ENCODE results near the gene COL23A1.

Gene COL23A1

DNA sequence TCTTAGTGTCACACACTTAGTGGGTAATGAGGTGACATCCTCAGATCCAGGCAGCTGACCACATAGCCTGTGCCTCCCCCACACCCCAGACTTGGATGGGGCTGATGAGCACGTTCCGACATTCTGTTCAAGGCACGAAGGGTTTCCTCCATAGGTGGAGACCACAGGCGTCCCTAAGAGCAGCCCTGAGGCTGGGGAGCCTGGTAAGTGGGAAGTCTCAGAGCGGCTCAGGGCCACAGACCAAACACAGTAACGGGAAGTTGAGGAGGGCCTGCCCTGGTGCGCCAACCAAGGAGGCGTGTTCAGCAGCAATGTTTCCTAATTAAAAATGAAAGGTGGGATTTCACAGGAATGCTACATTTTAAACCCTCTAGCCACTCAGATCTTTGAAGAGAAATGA is 255.3 kb downstream of the COL23A1 start:
- peak; percentile 59 to 73 (median 65) for DNase-seq

GRCh38 chr5:178333821-178334481 is 256.2 kb downstream of the COL23A1 start:
- peak in 1 of 3 donors; percentile 16 for DNase-seq

GRCh38 chr5:178332210-178332641 is 258.0 kb downstream of the COL23A1 start:
- no peak for DNase-seq

GRCh38 chr5:178331491-178331996 is 258.6 kb downstream of the COL23A1 start:
- no peak for DNase-seq

GRCh38 chr5:178330791-178331404 is 259.3 kb downstream of the COL23A1 start:
- peak; percentile 48 to 67 (median 57) for DNase-seq

DNA sequence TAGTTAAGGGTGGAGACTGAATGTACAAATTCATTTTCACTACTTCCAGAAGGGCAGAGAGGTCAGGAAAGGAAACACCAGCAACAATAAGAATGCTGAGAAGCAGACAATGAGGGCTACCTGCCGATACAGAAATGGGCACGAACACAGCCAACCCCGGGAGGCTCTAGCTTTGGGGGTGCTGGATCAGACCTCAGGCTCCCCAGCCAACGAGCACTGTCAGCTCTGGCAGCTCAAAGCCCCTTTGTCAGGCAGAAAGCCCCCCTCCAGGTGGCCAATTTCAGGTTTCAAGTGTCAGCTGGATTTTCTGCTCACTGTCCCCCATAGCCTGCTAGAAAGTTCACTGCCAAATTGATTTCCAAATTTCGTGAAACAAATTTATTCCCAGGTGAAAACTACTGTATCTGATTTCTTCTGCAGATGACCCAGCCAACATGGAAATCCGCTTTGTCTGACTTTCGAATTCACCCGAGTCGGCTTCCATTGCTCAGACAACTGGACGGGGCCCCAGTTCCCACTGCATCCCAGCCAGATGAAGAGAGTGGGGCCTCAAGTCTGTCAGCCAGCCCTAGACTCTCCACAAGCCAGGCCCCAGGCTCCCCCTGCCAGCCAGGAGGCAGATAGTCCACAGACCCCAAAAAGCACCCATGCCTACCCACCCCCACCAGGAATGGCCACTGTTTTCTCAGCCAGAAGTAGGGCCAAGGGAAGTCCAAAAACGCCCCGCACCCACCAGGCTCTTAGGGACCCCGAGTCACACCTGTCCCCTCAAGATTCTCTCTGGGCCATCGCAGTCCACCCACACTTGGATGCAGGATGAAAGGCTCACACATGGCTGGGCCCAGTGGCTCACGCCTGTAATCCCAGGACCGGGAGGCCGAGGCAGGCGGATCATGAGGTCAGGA is 261.1 kb downstream of the COL23A1 start:
- no peak for DNase-seq

DNA sequence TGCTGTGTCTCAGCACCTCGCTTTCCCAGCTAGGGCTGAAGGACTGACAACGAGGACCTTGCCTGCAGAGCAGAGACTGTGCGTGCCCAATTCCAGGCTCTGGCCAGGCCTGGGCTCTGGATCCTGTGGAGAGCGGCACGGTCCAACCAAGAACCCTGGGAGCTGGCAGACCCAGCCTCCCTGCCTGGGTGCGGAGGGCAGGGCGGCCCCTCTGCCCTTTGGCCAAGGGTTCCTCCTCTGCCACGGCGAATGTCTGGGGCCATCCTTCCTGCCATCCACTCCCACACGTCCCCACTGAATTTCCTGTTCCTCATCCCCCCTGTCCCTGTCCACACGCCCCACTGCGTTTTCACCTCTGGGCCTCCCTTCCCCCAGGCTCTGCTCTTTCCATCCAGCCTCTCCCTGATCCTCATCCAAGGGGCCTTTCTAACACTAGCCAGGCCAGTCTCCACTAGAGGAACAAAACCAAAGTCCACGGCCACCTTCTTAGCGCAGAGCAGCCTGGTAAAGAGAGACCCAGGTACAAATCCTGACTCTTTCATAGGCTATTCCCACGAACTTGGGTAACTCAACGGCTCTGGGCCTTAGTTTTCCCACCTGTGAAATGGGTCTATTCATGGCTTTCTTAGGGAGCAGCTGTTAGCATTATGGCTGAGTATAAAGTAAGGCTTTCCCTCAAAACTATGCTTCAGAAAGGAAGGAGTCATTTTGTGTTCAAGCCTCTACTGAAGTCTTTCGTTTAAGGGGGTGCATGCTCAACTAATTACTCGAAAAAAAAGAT is 262.1 kb downstream of the COL23A1 start:
- DNase-seq, result peak; percentile 29 to 49 (median 32)

- no peak for DNase-seq
Observed at GRCh38 chr5:178327446-178327845, 262.7 kb downstream of the COL23A1 start.

GRCh38 chr5:178326374-178326715 is 263.8 kb downstream of the COL23A1 start:
- no peak for DNase-seq

DNA sequence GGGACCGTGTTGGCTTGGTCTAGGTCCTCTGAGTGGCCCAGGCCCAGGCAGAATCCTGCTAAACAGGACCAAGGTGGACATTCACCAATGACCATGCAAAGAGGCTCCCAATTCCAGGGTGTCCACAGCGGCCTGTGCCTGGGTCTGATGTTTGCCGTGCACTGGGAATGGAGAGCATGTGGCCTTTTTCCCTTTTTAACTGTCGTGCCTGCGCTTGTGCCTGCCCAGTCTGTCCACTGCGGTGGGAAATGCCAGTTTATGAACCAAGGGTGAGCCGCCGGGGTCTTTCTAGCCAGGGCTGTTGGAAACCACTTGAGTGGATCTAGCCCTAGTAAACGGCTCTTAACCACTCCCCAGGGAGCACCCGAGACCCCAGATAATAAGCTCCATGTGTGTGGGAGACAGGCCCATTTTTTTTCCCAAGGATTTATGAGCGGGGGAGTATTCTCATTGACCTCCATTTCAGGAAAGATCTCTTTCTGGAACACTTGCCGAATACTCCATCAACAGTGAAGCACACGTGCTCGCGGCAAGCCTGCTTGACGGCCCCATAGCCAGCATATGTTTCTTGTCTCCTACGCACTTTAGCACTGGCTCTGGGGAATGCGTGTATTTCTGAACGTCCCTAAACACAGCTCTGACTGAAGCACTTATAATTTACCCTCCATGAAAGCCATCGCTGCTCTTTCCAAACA is 264.4 kb downstream of the COL23A1 start:
- DNase-seq, result no peak

DNA sequence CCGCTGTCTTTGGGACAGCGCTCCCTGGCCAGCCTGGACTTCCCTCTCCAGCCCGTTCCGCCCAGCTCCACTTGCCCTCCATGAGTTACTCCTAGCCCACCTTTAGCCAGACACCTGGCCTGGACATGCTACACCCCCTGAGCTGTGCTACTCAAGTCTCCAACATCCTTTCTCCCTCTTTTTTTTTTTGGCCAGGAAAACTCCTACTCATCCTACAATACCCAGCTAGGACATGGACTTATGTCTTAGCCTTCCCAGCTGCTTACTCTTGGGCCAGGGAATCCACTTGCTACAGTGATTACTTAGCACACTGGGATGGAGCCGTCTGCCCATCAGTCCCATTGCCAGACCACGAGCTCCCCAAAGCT is 264.9 kb downstream of the COL23A1 start:
- no peak for DNase-seq

DNA sequence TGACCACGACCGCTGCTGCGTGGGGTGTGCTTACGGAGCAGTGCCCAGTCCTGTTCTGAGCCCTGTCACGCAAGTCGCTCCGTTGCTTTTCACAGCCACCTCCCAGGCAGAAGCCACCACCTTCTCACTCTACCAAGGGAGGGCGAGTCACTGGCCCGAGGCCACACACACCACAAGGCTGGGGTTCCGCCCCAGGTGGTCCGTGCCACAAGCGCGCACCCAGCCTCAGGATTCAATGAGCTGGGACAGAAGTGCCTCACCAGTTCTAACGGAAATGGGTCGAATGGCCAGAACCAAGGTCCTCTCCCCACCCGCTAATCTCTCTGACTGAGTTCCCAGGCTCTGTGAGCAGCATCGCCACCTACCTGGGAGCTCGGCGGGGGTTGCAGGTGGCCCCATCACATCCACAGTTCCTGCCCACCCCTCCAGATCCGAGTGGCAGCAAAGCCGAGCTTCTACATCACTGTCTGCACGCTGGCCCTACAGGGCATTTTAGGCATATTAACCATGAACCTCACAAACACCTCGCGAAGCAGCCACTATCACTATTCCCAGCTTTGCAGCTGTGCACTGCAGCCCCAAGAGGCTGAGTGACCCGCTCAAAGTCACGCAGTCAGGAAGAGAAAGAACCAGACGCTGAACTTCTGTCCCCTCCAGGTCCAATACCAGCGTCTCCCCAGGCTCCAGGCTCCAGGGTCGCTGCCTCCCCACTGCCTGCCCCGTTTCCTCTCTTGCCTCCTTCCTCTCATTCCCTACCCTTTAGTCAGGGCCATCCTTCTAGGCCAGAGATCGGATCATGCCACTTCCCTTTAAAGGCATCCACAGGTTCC is 265.5 kb downstream of the COL23A1 start:
- DNase-seq, result no peak

- no peak for DNase-seq
Observed at GRCh38 chr5:178323961-178324360, 266.2 kb downstream of the COL23A1 start.

DNA sequence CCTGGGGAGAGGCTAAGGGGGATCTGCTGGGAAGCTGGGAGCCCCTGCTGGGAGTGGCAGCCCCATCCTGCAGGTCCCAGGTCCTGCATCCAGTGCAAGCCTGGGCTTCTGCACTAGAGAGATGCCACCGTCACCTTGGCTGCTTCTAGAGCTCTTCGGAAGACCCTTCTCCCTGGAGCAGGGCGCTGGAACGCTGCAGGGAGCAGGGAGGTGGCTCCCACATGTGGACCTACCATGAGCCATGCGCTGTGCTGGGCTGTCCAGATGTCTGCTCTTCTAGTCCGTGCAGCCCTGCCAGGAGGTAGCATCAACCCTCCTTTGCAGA is 266.7 kb downstream of the COL23A1 start:
- no peak for DNase-seq

DNA sequence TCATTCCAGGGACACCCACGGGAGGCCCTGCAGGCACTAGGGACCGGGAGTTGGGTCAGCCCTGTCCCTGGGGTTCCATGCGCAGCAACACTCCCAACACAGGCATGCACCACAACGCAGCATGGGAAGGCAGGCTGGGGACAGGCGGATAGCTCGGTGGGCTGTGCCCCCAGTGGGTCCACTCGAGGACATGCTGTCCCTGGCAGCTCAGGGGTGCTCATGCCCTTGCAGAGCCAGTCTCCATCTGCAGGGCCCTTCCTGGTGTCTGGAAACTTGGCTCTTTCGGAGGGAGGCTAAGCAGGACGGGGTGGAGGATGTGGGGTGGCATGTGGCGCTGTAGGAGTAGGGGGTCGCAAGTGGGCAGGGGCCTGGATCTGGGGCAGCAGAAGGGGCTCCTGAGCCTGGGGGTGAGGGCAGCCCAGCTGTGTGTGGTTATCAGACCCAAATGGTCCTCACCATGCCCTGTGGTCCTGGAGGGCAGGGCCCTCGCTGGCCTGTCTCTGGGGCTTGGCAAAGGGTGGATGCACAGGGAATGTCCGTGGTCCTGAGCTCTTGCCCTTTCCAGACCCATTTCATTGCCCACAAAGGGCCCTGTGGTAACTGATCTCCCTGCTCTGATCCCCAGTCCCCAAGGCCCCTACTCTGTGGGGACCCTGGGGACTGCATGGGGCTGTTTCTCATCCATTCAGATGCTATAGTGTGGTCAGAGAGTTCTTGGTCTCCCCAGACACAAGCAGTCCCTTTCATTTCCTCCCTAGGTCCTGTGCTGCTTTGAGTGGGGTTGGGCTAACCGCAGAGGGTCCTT is 267.3 kb downstream of the COL23A1 start:
- DNase-seq, result no peak

DNA sequence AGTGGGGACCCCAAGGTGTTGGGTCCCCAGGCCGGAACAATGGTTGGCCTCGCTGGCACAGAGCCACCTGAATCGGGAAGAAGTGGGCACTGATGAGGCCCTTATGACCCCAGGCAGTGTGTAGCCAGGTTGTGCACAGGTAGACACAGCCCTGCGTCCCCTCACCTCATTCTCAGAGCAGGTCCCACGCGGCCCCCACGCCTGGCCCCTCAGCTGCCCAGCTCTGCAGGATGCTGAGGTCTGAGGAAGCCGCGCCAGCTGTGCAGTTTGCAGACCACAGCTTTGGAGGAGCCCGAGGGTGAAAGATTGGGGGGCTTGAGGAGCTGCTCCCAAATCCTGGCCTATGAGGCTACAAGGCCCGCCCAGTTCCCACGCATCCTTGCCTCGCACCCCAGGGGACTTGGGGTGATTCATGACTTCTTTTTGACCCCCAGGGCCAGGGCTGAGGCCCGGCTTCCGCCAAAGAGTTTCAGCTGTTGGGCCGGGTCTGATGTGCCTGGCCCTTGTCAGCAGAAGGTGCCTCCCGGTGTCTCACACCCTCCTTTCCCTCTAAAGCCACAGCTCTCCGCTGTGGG is 269.8 kb downstream of the COL23A1 start:
- DNase-seq, result no peak

GRCh38 chr5:178319541-178320041 is 270.6 kb downstream of the COL23A1 start:
- no peak for DNase-seq

- no peak for DNase-seq
Observed at GRCh38 chr5:178318893-178319292, 271.3 kb downstream of the COL23A1 start.

- DNase-seq, result no peak
Observed at GRCh38 chr5:178318382-178318781, 271.8 kb downstream of the COL23A1 start.

DNA sequence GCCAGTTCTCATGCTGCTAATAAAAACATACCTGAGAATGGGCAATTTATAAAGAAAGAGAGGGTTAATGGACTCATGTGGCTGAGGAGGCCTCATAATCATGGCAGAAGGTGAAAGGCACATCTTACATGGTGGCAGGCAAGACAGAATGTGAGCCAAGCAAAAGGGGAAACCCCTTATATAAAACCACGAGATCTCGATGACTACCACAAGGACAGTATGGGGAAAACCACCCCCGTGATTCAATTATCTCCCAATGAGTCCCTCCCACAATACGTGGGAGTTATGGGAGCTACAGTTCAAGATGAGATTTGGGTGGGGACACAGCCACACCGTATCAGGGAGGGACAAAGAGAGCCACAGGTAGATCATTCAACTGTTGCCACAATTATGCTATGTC is 272.5 kb downstream of the COL23A1 start:
- DNase-seq, result peak; percentile 47 to 66 (median 49)

All from suppressor macrophage treated with lipopolysaccharide for 1 hour (primary cell).